GM19099 (cell line): Measurements from ENCODE around the gene MROH9.

Experiments used
- POLR2A ChIP-seq: IDR thresholded peaks from 3 replicates; pipeline ENCODE4 v1.6.1; 2011; ENCODE audit warnings: low read depth; ENCODE audit not compliant: insufficient read length; ENCODE audit errors: extremely low read depth

The MROH9 gene

DNA sequence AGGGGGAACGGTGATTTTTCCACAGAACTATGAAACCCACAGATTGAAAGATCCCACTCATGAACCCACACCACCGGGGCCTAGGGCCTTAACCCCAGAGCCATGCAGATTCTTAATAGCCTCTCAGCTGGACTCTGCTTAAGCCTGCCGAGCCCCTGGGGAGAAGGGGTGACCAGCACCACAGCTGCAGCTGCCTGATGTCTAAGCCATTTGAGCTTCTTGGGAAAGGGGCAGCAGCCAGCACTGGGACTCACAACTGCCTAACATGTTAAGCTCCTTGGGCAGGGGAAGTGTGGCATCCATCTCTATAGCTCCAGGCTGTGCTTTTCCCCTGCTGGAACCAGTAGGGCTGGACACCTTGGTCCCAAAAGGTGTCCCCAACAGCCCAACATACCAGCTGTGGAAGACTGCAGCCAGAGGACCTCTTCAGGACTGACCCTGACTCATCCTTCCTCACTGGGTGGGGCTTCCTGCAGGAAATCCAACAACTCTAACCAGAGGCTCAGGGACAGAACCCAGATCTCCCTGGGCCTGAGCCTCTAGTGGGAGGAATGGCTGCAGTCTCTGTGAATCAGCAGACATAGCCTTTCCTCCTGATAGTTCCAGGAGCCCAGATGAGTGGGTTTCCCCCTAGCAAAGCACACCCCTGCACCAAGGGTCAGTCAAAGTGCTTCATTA, 120.8 kb downstream of the MROH9 start:
- TF ChIP-seq POLR2A = no peak

DNA sequence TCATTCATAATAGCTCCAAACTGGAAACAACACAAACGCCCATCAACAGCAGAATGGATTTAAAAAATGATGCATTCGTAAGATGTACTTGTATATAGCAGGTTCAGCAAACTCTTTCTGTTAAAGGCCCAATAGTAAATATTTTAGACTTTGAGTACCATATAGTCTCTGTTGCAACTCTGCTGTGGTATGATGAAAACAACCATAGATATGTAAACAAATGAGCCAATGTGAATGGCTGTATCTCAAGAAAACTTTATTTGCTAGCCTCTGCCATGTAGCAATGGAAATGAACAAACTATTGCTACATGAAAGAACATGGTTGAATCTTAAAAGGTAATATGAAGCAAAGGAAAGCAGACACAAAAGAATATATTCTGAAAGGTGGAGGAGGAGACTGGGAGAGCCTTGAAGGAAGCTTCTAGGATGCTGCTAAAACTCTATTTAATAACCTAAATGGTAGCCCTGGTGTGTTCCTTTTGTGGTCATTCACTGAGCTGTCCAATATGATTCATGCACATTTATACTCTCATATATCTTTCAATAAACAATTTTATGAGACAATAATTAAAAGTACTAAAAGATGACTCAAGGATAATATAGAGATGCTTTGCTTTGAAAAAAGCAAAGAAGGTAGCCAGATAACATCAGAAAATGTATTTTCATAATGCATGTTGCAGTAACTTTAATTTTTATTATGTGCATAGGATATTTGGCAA, 126.2 kb downstream of the MROH9 start:
- TF ChIP-seq POLR2A = no peak

DNA sequence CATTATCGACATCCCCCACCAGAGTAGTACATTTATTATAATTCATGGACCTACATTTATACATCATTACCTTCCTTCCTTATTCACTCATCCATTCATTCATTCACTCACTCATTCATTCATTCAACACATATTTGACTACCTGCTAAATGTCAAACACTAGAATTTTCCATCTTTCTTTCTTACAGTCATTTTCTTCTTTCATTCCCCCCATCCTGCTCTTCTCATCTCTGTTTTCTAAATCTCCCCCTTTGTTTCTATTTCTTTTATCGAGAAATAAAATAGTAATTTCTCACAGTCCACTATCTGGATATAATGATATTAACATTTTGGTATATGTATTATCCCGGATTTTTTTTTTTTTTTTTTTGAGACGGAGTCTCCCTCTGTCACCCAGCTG, 127.6 kb downstream of the MROH9 start:
- TF ChIP-seq POLR2A = no peak

DNA sequence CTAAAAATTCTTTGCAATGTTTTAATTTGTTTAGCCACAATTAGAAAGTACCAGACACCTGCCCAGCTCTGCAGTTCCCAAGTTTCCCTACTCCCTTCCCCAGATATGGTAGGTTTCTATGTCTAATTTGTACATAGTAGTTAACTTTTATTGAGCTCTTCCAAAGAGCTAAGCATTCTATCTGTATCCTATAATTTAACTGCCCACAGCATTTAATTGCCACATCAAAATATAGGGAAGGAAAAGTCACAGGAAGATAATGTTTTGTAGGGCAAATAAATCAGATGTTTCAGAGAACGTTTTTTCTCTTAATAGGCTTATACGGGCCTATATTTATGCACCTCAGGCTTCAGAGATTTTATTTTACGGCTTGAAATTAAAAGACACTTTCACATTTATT, 139.7 kb downstream of the MROH9 start:
- no peak for TF ChIP-seq POLR2A

DNA sequence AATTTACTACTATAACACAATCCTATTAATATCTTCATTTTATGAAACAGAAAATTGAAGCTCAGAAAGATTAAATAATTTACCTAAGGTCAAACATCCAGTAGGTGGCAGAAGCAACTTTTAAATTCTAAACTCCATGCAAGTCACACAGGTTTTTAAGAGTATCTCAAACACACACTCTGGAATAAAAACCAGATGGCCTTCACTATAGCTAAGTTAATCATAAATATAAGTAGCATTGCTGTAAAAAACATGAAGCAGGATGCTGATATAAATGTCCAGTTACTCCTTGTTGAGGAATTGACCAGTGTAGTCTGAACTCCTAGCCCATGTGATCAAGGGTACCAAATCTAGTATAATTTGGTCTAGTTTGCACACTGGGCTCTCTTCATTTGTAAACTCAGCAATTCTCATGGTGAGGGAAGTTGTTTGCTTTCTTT, 146.0 kb downstream of the MROH9 start:
- no peak for TF ChIP-seq POLR2A

DNA sequence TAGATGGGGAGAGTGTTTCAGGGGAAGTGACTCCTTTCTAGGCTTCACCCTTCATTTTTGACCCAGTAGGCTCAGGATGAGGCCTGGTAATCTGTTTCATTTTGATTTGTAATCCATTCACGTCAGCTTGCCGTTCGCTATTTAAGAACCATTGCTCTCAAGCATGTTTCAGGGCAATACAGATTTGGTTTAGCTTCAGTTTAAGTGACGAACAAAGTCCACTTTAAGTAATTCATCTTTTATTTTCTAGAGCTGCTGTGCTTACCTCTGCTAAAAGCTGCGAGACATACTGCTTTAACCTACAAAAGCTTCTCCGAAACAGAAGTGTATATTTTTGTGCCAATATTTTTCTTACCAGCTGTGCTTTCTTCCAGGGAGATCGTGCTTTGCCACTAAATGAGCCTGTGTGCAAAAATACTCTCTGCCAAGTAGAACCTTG, 146.4 kb downstream of the MROH9 start:
- TF ChIP-seq POLR2A = no peak

DNA sequence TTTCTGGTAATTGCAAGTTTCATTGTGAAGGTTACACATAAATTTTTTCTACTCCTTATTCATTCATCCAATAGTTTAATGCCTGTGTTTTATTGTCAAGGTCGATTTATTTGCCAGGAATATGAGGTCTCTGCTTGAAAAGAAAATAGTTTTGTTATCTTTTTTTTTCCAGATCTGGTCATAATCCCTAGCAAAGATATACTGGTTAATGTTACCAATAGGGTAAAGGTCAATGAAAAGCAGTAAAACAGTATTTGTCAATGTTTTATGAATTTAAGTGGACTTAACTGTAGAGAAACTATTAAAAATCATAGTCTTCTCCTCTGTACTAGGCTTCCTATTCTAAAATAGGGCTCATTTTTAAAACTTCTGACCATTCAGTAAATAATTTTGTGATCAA, 147.3 kb downstream of the MROH9 start:
- no peak for TF ChIP-seq POLR2A

DNA sequence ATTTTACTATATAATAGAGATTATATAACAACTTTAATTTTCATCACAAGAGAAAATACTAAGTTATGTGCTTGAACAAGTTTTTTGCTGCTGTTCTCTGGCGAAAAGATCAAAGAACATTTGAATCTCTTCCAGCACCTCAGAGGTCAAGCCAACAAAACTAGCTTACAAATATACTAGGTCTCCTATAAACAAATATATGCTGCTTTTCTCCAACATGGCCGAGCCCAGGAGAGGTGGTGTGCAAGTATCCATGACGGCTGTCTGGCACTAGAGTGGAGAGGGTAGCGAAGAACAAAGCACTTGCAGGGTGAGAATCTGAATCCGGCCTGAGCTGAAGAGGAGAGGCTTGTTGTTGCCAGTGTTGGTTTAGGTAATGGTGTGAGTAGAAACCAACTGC, 147.9 kb downstream of the MROH9 start:
- TF ChIP-seq POLR2A = no peak

DNA sequence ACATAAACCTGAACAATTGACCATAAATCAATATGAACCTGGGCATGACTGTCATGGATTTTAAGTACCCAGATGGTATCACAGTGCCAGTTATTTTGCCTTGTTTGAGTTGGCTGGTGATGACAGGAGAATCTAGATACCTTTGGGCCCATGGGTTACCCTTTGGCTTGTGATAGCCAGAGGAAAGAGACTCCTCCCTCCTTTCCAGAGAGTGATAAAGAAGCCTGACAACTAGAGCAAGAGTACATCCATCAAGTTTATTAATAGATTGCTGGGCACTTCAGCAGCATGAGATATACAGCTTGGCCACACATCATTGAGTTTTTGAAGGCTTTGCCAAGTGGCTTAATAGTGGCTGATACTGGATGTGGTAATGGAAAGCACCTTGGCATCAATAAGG, 148.8 kb downstream of the MROH9 start:
- no peak for TF ChIP-seq POLR2A

DNA sequence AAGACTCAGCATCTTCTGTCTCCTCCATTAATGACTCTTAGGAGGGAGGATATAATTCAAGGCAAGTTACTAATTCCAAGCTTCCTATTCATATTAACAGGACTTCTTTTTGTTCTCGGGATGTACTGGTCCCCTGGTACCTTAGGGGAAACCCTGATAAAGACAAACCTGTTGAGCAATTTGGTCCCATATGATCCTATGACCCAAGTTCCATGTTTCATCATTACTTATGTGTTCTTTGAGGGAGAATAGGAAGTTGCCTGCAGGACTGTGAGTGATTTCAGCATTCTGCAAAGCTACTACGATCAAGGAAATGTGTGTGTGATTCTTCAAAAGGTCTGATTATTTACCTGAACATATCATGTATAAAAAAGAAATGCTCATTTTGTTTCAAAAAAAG, 149.5 kb downstream of the MROH9 start:
- no peak for TF ChIP-seq POLR2A

DNA sequence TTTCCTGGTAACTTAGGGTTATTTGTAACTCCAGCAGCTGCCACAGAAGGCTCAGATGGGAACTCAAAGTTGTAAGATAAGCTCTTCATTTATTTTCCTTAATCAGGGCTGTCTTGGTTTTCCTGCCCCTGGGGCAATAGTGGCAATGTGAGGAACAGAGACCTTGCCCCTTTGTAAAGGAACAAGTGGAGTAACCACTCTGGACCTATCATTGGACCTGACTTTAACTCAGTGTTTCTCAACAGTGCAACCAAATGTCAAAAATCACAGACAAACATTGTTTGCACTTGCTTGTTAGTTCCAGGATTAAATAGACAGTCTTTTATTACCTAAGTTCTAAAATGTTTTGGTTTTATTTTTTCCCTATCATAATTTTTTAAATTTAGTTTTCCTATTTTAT, 152.6 kb downstream of the MROH9 start:
- no peak for TF ChIP-seq POLR2A

DNA sequence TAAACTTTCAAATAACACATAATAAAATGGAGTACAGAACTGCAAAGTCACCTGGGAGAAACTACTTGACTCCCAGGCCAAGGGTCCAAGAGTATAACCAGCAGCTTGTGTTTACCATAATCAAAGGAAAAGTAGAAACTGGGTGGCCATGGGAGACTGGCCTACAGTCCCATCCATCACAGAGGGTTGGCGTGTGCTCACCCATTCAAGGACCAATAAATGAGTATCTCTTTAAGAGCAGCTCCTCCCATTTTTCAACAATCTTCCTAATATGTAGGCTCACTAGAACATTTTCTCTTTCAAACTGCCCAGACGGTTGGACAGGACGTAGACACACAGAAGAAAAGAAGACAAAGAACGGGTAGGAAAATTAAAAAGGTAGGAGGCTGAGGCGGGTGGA, 155.3 kb downstream of the MROH9 start, which contains the start of gene FMO3:
Gene FMO3 (plus strand): TSS at position 302 of the 400 bp plus-strand sequence. CDS start 1,754 bp downstream, outside the sequence.
- TF ChIP-seq POLR2A = no peak

DNA sequence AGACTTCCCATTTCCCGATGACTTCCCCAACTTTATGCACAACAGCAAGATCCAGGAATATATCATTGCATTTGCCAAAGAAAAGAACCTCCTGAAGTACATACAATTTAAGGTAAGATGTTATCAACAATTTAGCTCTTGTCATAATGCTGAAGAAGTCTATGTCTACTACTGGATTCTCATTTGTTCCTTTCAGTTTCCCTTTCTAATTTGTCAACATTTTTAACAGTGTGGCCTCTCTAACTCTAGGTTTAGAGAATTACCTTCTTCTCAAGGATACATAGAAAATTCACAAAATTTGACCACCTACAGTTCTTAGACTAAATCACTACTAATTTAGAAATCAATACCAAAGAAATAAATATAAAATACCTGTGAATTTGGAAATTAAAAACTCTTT, 168.5 kb downstream of the MROH9 start:
- no peak for TF ChIP-seq POLR2A

DNA sequence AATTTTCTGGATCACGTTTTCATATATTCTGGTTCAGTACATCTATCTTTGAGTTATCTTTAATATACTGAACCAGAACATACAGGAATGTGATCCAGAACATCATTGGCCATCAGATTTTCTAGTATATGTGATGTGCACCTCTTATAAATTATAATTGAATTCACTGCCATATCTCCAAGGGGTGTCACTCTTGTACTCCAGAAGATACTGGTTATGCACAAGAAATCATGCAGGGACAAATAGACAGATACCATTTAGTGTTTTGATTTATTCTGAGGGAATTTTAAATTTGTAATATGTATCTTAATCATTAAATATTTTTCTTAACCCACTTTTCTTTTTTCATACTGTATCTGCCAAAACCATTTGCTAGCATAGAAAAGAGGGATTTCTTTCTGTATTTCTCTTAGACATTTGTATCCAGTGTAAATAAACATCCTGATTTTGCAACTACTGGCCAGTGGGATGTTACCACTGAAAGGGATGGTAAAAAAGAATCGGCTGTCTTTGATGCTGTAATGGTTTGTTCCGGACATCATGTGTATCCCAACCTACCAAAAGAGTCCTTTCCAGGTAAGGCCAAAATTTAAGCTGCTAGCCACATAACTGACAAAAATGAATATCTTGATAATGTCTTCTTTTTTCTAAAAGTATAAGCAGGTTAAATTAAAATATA, 172.1 kb downstream of the MROH9 start:
- no peak for TF ChIP-seq POLR2A

DNA sequence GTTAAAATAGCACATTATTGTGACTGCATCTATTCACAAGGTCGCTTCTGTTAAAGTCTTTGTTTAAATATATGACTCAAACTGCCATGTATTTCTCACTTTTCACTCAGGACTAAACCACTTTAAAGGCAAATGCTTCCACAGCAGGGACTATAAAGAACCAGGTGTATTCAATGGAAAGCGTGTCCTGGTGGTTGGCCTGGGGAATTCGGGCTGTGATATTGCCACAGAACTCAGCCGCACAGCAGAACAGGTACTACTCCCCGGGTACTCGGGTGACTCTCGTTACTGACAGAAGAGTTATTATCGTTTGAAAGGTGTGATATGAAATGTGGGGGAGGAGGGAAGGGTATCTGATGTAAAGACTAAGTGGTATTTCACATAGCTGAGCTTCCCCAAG, 172.6 kb downstream of the MROH9 start:
- TF ChIP-seq POLR2A = no peak

DNA sequence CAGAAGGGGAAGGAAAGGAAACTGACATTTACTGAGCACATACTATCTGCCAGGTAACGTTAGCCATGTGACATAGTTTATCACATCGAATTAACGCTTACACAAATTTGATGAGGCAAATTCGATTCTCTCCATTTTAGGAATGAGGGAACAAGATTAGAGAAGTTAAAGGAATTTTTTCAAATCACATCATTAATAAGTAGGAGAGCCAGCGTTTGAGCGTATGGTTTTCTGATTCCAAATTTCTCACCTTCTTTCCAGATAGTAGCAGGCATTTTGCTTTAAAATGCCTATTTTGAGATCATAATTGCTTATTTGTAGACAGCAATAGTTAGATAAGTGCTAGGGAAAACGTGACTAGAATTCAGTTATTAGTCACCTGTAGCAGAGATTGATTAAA, 174.6 kb downstream of the MROH9 start:
- TF ChIP-seq POLR2A = no peak
